ENCODE measurements around the gene PHOSPHO2.
A peak's percentile ranks its signal among the peaks of the same experiment; 100 is the strongest.

PHOSPHO2 gene

DNA sequence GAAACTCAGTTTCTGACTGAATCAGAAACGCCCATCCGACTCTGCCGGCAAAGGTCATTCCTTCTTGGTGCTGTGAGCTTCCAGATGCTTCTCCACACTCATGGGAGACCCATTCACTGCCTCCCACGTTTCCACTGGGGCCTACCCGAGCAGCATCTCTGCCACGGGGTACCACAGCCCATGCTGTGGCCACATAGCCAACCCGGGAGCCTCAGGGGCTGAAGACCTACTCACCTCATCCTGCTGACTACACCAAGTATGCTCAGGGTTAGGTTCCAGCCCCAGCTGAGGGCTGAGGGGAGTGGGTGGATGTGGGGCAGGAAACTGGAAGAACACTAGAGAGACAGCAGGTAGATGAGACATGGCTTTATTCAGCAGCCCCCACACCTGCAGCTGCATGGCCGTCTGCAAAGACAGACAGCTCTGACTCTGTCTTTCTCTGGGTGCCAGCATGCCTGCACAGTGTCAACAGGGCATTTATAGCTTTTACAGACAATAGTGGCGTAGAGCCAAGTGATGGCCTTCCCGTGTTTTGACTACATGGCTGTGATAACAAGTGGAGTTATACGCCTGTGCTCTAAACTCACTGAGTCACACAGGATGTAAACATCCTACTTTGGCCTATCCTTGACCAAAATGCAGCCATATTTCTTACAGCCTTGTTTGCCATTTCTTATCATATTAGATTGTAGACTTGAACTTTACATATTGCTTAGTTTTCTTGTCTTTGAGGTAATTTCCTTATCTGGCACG, 22.8 kb downstream of the PHOSPHO2 start:
- DNase-seq (ENCODE audit: low spot score): no peak

GRCh38 chr2:169717691-169718063, 23.4 kb downstream of the PHOSPHO2 start:
- DNase-seq (ENCODE audit: low spot score): no peak

GRCh38 chr2:169718930-169719504, 24.7 kb downstream of the PHOSPHO2 start:
- DNase-seq (ENCODE audit: low spot score): no peak

- no peak for DNase-seq (ENCODE audit: low spot score)
These were observed 26.7 kb downstream of the PHOSPHO2 start for GRCh38 chr2:169721016-169721415.

- no peak for DNase-seq (ENCODE audit: low spot score)
These were observed 32.8 kb downstream of the PHOSPHO2 start for GRCh38 chr2:169727065-169727464.

DNA sequence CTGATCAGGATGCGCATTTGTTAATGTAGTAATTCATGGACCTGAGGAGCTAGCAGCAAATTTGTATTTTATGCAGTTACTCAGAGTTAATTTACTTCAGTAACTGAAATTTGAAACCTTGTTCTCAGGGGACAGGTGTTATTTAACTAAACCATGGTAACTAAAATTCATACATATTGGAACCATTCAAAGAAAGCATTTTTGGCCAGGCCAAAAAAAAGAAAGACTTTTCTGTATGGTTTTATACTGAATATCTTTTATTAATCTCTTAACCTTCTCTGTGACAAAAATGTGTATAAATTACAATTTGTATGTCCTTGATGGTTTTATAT, 35.0 kb downstream of the PHOSPHO2 start:
- DNase-seq (ENCODE audit: low spot score): no peak

- no peak for DNase-seq (ENCODE audit: low spot score)
These were observed 37.8 kb downstream of the PHOSPHO2 start for GRCh38 chr2:169732075-169732474.

DNA sequence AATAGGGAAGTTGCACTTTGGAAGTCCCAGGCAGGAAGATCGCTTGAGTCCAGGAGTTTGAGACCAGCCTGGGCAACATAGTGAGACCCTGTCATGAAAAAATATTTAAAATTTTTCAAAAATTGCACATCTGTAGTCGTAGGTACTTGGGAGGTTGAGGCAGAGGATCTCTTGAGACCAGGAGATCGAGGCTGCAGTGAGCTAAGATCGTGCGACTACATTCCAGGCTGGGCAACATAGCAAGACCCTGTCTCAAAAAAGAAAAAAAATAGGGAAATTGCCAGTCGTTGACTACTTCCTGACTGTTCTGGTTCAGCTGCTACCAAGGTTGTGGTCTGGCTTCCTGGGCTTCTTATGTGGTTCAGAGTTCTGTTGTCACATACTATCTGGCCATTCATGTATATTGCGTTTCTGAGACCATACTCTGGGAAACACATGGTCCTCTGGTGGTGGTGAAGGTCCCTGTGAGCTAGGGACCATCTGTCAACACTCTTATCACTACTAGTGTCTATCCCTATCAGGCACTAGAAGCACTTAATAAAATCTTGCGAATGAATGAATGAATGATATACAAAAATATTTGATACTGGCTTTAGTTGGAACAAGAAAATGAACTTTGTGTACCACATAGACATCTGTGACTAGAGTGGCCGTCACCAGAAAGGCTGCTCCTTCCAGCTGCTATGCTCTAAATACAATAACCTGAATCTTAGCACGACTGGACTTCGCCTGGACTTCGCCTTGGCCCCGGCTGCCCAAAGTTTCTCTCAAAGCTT, 38.5 kb downstream of the PHOSPHO2 start:
- peak; percentile 23 for DNase-seq (ENCODE audit: low spot score)

DNA sequence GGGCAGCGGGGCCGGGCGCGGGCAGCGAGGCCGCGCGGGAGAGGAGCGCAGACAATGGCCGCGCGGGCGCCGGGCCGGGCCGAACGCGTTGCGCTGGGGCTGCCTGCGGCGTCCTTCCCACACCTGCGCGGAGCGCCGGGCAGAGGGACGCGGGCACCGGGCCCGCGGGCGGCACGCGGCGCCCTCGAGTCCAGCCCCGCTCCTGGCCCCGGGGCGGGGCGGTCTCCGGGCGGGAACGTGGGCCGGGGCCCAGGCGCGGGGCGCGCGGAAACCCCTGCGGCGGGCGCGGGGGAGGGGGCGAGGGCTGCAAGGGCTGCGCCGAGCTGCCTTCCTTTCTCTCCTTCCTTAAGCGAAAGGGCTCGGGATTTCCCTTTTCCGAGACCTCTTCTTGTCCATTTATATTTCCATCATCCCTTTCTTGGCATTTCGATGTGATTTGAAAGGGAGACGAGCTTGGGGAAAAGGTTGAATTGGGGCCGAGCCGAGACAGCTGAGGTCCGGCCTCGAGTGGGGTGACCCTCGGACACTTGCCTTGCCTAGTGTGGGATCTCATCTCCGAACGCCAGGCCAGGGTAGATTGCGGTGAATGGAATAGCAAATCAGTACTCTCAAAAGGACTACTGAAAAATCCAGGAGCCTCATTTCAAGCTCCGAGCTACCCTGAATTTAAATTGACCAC, 40.0 kb downstream of the PHOSPHO2 start:
- DNase-seq (ENCODE audit: low spot score): peak; percentile 58

GRCh38 chr2:169735623-169736022, 41.4 kb downstream of the PHOSPHO2 start:
- DNase-seq (ENCODE audit: low spot score): no peak

DNA sequence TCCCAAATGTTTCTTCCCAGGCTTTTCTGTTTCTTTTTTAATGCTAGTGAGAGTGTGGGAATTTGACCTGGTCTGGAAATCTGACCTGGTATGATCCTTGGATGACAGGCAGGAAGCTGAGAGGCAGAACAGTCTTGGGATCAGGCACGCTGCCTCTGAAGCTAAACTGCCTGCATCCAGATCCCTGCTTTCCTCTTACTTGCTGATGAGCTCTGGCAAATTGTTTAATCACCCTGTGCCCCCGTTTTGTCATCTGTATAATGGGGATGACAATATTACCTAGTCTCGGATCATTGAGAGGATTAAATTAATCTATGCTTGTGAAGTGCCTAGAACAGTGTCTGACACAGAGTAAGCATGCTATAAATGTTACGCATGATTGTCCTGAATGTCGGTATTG, 42.6 kb downstream of the PHOSPHO2 start:
- no peak for DNase-seq (ENCODE audit: low spot score)

- no peak for DNase-seq (ENCODE audit: low spot score)
These were observed 44.4 kb downstream of the PHOSPHO2 start for GRCh38 chr2:169738566-169739229.

DNA sequence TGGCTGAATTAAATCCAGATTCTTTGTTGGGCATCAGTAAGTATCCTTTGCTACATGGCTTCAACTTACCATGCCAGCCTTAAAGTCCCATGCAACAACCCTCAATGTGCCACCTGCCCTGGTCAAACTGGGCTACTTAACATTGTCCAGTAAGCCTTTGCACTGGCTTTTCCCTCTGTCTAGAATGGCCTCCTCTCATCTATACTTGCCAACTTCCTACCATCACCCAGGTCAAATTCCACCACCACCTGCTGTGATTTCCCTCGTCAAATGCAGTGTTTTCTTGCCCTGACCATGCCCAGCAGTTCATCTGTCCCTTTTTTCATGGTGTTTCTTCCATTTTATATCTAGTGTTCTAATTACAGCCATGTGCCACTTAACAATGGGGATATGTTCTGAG, 45.1 kb downstream of the PHOSPHO2 start:
- DNase-seq (ENCODE audit: low spot score): no peak

- DNase-seq (ENCODE audit: low spot score): no peak
These were observed 49.3 kb downstream of the PHOSPHO2 start for GRCh38 chr2:169743549-169743948.

- no peak for DNase-seq (ENCODE audit: low spot score)
These were observed 52.0 kb downstream of the PHOSPHO2 start for GRCh38 chr2:169746240-169746639.

DNA sequence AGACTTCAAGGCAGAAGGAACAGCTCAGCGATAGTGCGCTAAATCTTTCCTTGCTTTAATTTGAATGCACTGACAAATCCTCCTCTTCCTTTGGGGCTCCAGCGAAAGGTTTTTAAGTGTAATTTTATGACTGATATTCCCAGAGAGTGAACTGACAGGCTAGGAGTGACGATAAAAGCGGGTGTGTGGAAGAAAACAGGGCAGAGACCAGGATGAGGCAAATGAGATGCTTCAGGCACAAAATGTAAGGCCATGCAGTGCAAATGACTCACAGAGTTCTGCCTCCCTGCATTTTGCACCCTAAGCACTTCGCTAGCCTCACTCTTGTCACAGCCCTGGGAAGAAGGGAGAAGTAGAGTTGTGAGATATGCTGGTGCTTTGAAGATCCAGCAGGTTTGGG, 54.0 kb downstream of the PHOSPHO2 start:
- DNase-seq (ENCODE audit: low spot score): no peak

Measured in cerebellar cortex (tissue), 1 donor.